Activated naive CD4-positive, alpha-beta T cell treated with anti-CD3 and anti-CD28 coated beads, Interleukin-2, amount 50 U/mL, for 72 hours (primary cell): Measurements from ENCODE around the gene ASMTL. TPM values are rescaled to one million over a fixed set of nuclear protein-coding genes. Genes with fewer than 3 reads are reported as not detected.
A peak's percentile ranks its signal among the peaks of the same experiment; 100 is the strongest.
"Not testable (repeated sequence)": the region's sequence is repeated elsewhere in the genome, so short reads cannot be mapped to it uniquely, and the experiment has no call there.

ENCODE experiments used
- ATAC-seq, 2 donors: fragments of 150-1000 bp; cut with Tn5 transposase; 2 replicates each; pipeline ENCODE4 v1.10.0; 2021; ENCODE audit warnings: mild to moderate bottlenecking in 2 of 2, moderate library complexity in 2 of 2
- DNase-seq, 2 donors: peaks; one replicate each; pipeline ENCODE4 v3.0.0; 2021 to 2022; ENCODE audit warnings: low spot score in 2 of 2
- H3K27ac Mint-ChIP-seq, 2 donors: one replicate each; pipeline ENCODE4 v1.8.0; 2022; ENCODE audit warnings: mild to moderate bottlenecking in 2 of 2, mixed read lengths in 2 of 2
- H3K36me3 Mint-ChIP-seq, 2 donors: one replicate each; pipeline ENCODE4 v1.8.0; 2022; ENCODE audit warnings: mixed read lengths in 2 of 2
- H3K9me3 Mint-ChIP-seq, 2 donors: one replicate each; pipeline ENCODE4 v1.8.0; 2022; ENCODE audit warnings: mixed read lengths in 2 of 2
- total RNA-seq, 2 donors: library from RNA; stranded (reverse); gene quantifications; one replicate each; pipeline ENCODE4 v1.2.3, GENCODE V29; 2022

Gene ASMTL
- total RNA-seq, 2 donors from 2014 or later: 54.9 to 58.0 TPM

GRCh38 chrX:1486749-1487361 lies 34.1 kb upstream of the ASMTL start:
- Mint-ChIP-seq H3K9me3 (peaks cover 6 to 7% of the 10 kb centered on the region in 2 donors), H3K36me3 (peaks cover 9 to 39% of the 10 kb centered on the region in 2 donors), H3K27ac (peak overlapping the region in 1 of 2 donors; percentile 1)
- ATAC-seq (no peak), DNase-seq (peak in 1 of 2 donors; percentile 45)

- peaks cover 2 to 32% of the 10 kb centered on the region in 2 donors for H3K36me3 Mint-ChIP-seq
These were observed 33.5 kb upstream of the ASMTL start for GRCh38 chrX:1486177-1486576.

GRCh38 chrX:1485033-1485432 lies 32.3 kb upstream of the ASMTL start:
- peaks cover 4 to 34% of the 10 kb centered on the region in 2 donors for H3K36me3 Mint-ChIP-seq
- DNase-seq (peak in 1 of 2 donors; percentile 26), ATAC-seq (no peak)
- H3K27ac Mint-ChIP-seq: no peak overlapping the region
- no peaks in the 10 kb centered on the region for H3K9me3 Mint-ChIP-seq

More at GRCh38 chrX:1486177-1486576, 33.5 kb upstream of the ASMTL start:
- peak in 1 of 2 donors; percentile 44 for DNase-seq
- Mint-ChIP-seq H3K9me3 (peaks cover 1% of the 10 kb centered on the region in 2 donors), H3K27ac (no peak overlapping the region)
- ATAC-seq: no peak

- H3K27ac Mint-ChIP-seq: peak overlapping the region in 1 of 2 donors; percentile 82
- DNase-seq: no peak
- no peak for ATAC-seq
- peaks cover 4 to 38% of the 10 kb centered on the region in 2 donors for H3K36me3 Mint-ChIP-seq
- peaks cover 0 to under 1% of the 10 kb centered on the region in 2 donors for H3K9me3 Mint-ChIP-seq
These were observed 31.9 kb upstream of the ASMTL start for GRCh38 chrX:1484638-1485019.

GRCh38 chrX:1483843-1484637 lies 31.3 kb upstream of the ASMTL start:
- DNase-seq (peak in 1 of 2 donors; percentile 37), ATAC-seq (peak; percentile 16 to 59)
- Mint-ChIP-seq H3K36me3 (peaks cover 8 to 40% of the 10 kb centered on the region in 2 donors), H3K9me3 (peaks cover 0 to 7% of the 10 kb centered on the region in 2 donors), H3K27ac (peak overlapping the region; percentile 68 to 82)

- H3K27ac Mint-ChIP-seq: peak overlapping the region; percentile 91 to 100
- H3K36me3 Mint-ChIP-seq: peaks cover 19 to 33% of the 10 kb centered on the region in 2 donors
- H3K9me3 Mint-ChIP-seq, DNase-seq, ATAC-seq: not testable (repeated sequence)
These were observed 29.8 kb upstream of the ASMTL start for GRCh38 chrX:1482530-1482928.

GRCh38 chrX:1481636-1482529 lies 29.2 kb upstream of the ASMTL start:
- DNase-seq (peak; percentile 61 to 83), ATAC-seq (peak; percentile 80 to 90)
- Mint-ChIP-seq H3K27ac (peak overlapping the region; percentile 91 to 100), H3K36me3 (peaks cover 25 to 26% of the 10 kb centered on the region in 2 donors), H3K9me3 (peaks cover 8 to 12% of the 10 kb centered on the region in 2 donors)

GRCh38 chrX:1480082-1480785 lies 27.5 kb upstream of the ASMTL start:
- Mint-ChIP-seq H3K36me3 (peaks cover 16 to 29% of the 10 kb centered on the region in 2 donors), H3K9me3 (peaks cover 10 to 15% of the 10 kb centered on the region in 2 donors), H3K27ac (peak overlapping the region; percentile 44 to 91)
- ATAC-seq: peak in 1 of 2 donors; percentile 38
- peak in 1 of 2 donors; percentile 49 for DNase-seq

GRCh38 chrX:1477801-1478458 lies 25.2 kb upstream of the ASMTL start:
- peak overlapping the region in 1 of 2 donors; percentile 91 for H3K27ac Mint-ChIP-seq
- ATAC-seq: no peak
- peaks cover 16 to 38% of the 10 kb centered on the region in 2 donors for H3K36me3 Mint-ChIP-seq
- DNase-seq: peak in 1 of 2 donors; percentile 33
- peaks cover 24 to 33% of the 10 kb centered on the region in 2 donors for H3K9me3 Mint-ChIP-seq

- H3K27ac Mint-ChIP-seq: peak overlapping the region in 1 of 2 donors; percentile 91
- peaks cover 26 to 40% of the 10 kb centered on the region in 2 donors for H3K9me3 Mint-ChIP-seq
- no peak for ATAC-seq
- no peak for DNase-seq
- H3K36me3 Mint-ChIP-seq: peaks cover 17 to 40% of the 10 kb centered on the region in 2 donors
These were observed 24.5 kb upstream of the ASMTL start for GRCh38 chrX:1477229-1477628.

GRCh38 chrX:1476682-1477081 lies 24.0 kb upstream of the ASMTL start:
- Mint-ChIP-seq H3K9me3 (peaks cover 31 to 46% of the 10 kb centered on the region in 2 donors), H3K36me3 (peaks cover 23 to 45% of the 10 kb centered on the region in 2 donors), H3K27ac (peak overlapping the region in 1 of 2 donors; percentile 91)
- DNase-seq (no peak), ATAC-seq (no peak)

GRCh38 chrX:1475881-1476280 lies 23.2 kb upstream of the ASMTL start:
- peaks cover 31 to 46% of the 10 kb centered on the region in 2 donors for H3K9me3 Mint-ChIP-seq
- peaks cover 26 to 48% of the 10 kb centered on the region in 2 donors for H3K36me3 Mint-ChIP-seq
- no peak for ATAC-seq
- no peak overlapping the region for H3K27ac Mint-ChIP-seq
- DNase-seq: no peak

- no peak for DNase-seq
- H3K36me3 Mint-ChIP-seq: peaks cover 26 to 48% of the 10 kb centered on the region in 2 donors
- ATAC-seq: no peak
- H3K27ac Mint-ChIP-seq: no peak overlapping the region
- peaks cover 31 to 46% of the 10 kb centered on the region in 2 donors for H3K9me3 Mint-ChIP-seq
These were observed 22.8 kb upstream of the ASMTL start for GRCh38 chrX:1475481-1475880.

- peaks cover 17 to 44% of the 10 kb centered on the region in 2 donors for H3K36me3 Mint-ChIP-seq
- DNase-seq, H3K27ac Mint-ChIP-seq, ATAC-seq: not testable (repeated sequence)
- H3K9me3 Mint-ChIP-seq: peaks cover 30 to 46% of the 10 kb centered on the region in 2 donors
These were observed 21.9 kb upstream of the ASMTL start for GRCh38 chrX:1474593-1474992.

- DNase-seq (peak in 1 of 2 donors; percentile 28), ATAC-seq (no peak)
- Mint-ChIP-seq H3K36me3 (peaks cover 10 to 33% of the 10 kb centered on the region in 2 donors), H3K9me3 (peaks cover 24 to 43% of the 10 kb centered on the region in 2 donors), H3K27ac (no peak overlapping the region)
These were observed 20.3 kb upstream of the ASMTL start for GRCh38 chrX:1472975-1473374.
